Astrocyte of the cerebellum (primary cell): ENCODE data around the gene C18orf63.

Experiments used
- DNase-seq: peaks from one replicate; pipeline ENCODE4 v3.0.0-alpha.2; 2011; ENCODE audit warnings: low read depth
- H3K4me3 ChIP-seq: 2 replicates; pipeline ENCODE4 v1.5.1; 2011; ENCODE audit warnings: mild to moderate bottlenecking, low read depth, low read length, moderate library complexity
- CTCF ChIP-seq: IDR thresholded peaks from 2 replicates; pipeline ENCODE4 v1.5.1; 2012; ENCODE audit warnings: low read length, low read depth, moderate library complexity, mild to moderate bottlenecking; ENCODE audit errors: missing control alignments
- in situ Hi-C: cut with HindIII; loops from 2 replicates; pipeline ENCODE4 v1.10.0; 2017; ENCODE audit warnings: low sequenced_read_pairs

Gene C18orf63

DNA sequence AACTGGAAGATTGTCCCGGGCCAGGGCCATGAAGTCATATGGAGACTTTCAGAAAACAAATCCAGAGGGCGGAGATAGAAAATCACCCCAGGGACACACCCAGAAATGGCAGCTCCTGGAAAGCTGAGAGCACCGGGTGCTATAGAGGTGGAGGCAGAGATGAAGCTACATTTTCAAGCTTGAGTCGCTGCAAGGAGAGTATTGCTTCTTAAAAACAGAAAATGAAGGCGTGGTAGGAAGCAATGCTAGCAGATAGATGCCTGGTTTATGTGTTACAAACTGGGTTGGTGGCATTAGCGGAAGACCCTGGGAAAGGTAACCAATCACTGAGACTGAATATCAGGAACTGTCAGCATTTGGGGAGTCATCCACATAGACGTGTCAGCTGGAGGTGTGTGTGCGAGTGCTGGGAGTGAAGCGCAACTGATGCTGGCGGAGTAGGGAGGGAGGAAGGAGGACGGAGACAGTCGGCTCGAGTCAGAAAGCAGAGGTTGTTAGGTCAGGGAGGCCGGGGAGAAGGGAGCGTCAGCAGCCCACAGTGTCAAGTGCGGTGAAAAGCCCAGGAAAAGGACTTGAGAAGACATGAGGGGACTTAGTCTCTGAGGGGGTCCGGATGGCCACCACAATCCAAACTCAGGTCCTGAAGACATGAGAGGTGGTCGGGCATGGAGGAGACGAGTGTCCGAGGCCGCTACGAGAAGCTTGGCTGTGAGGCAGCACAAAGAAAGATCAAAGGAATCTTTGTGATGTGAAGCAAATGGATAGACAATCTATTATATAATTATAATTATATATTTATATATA lies 45.4 kb downstream of the C18orf63 start:
- in situ Hi-C loops: no loop called here
- DNase-seq: no peak
- no peak for TF ChIP-seq CTCF
- H3K4me3 ChIP-seq: no peak overlapping the region

- no peak for TF ChIP-seq CTCF
- in situ Hi-C loops: no loop called here
- H3K4me3 ChIP-seq: no peak overlapping the region
- DNase-seq: no peak
Measured at GRCh38 chr18:74367905-74368304, 52.3 kb downstream of the C18orf63 start.

- no peak overlapping the region for H3K4me3 ChIP-seq
- DNase-seq: no peak
- in situ Hi-C loops: no loop called here
- no peak for TF ChIP-seq CTCF
Measured at GRCh38 chr18:74368901-74369705, 53.5 kb downstream of the C18orf63 start.

GRCh38 chr18:74370115-74370514 lies 54.5 kb downstream of the C18orf63 start:
- DNase-seq: no peak
- in situ Hi-C loops: no loop called here
- H3K4me3 ChIP-seq: no peak overlapping the region
- no peak for TF ChIP-seq CTCF

- in situ Hi-C loops: no loop called here
- no peak overlapping the region for H3K4me3 ChIP-seq
- no peak for DNase-seq
- TF ChIP-seq CTCF: no peak
Measured at GRCh38 chr18:74373428-74373827, 57.8 kb downstream of the C18orf63 start.

DNA sequence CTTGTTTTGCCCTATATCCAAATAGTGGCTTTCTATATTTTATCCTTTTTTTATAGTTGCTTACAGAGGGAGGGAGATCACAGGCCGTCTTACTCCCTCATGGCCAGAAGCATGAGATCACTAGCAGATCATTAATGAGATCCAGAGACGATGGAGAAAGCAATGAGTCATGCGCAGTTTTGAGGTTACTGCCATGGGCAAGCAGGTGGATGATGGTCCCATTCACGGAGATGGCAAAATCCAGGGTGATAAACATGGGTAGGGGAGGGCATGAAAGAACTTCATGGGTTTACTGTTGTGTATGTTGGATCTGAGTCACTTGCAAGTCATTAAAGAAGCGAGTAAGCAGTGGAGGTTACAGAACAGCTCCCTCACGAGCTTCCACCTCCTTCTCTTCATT lies 60.4 kb downstream of the C18orf63 start:
- DNase-seq: no peak
- in situ Hi-C loops: loop anchor here (5.0 kb wide), 1 partner anchor 76 kb away; no protein-coding TSS in a partner anchor
- TF ChIP-seq CTCF: no peak
- H3K4me3 ChIP-seq: no peak overlapping the region
